ENCODE results near the gene TXNDC16.
"Not testable (repeated sequence)": the region's sequence is repeated elsewhere in the genome, so short reads cannot be mapped to it uniquely, and the experiment has no call there.

Gene TXNDC16, protein sequence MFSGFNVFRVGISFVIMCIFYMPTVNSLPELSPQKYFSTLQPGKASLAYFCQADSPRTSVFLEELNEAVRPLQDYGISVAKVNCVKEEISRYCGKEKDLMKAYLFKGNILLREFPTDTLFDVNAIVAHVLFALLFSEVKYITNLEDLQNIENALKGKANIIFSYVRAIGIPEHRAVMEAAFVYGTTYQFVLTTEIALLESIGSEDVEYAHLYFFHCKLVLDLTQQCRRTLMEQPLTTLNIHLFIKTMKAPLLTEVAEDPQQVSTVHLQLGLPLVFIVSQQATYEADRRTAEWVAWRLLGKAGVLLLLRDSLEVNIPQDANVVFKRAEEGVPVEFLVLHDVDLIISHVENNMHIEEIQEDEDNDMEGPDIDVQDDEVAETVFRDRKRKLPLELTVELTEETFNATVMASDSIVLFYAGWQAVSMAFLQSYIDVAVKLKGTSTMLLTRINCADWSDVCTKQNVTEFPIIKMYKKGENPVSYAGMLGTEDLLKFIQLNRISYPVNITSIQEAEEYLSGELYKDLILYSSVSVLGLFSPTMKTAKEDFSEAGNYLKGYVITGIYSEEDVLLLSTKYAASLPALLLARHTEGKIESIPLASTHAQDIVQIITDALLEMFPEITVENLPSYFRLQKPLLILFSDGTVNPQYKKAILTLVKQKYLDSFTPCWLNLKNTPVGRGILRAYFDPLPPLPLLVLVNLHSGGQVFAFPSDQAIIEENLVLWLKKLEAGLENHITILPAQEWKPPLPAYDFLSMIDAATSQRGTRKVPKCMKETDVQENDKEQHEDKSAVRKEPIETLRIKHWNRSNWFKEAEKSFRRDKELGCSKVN

DNA sequence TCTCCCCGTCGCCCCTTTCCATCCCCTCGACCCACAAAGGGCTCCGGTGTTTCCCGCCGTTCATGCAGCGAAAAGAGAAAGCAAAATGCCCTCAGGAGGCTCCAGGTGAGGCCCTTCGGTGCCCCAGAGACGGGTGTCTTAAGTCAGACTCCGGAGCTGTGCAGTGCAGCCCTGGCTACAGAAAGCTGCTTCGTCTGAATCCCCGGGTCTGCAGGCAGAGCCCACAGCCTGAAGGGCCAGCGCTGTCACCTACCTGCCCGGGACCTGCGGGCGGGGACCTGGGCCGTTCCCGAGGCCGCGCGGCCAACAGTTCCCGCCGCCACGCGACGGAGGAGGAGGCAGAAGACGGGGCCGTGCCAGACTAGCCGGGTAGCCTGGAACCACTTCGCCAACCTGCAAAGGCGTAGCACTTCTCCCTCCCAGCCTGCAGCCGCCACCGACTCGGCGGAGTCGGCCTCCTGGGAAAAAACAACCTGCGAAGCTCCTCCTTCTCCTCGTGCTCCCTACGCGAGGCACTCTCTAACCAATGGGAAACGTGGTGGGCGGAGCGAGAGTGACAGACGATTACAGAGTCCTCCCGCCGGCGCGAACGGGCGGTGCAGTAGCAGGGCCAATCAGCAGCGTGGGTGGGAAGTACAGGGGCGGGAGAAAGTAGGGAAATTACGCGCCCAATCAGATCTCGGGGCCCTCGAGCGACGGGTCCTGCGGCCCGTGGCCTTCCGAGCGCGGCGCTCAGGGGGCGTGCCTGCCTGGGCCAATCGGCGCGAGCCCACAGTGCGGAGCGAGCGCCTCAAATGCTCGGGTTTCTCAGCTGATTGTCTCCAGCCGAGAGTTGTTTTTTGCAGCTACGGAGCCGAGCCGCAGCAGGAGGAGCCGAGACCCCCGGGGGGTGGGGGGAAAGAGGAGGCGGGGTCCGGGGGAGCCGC lies at the start of gene TXNDC16, which contains the start of gene GPR137C:
Gene TXNDC16 (minus strand): TSS at position 443 of the 926 bp plus-strand sequence. CDS start 8,948 bp downstream, outside the sequence.
Gene GPR137C (plus strand): TSS at position 774 of the 926 bp plus-strand sequence. CDS start 312 bp downstream, outside the sequence.
- FAIRE-seq: peak; percentile 58

DNA sequence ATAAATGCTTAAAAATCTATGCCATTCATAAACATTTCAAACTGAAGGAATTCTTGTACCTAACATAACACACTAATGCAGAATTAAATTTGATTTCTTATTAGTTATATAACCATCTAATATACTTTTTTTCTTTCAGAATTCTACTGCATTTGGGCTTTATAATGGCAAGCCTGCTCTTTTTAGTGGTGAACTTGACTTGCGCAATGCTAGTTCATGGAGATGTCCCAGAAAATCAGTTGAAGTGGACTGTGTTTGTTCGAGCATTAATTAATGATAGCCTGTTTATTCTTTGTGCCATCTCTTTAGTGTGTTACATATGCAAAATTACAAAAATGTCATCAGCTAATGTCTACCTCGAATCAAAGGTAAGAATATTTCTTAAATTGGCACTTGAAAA lies 47.7 kb upstream of the TXNDC16 start:
- no peak for FAIRE-seq

GRCh38 chr14:52598568-52598967 lies 46.3 kb upstream of the TXNDC16 start:
- FAIRE-seq: no peak

GRCh38 chr14:52596861-52597260 lies 44.6 kb upstream of the TXNDC16 start:
- no peak for FAIRE-seq

DNA sequence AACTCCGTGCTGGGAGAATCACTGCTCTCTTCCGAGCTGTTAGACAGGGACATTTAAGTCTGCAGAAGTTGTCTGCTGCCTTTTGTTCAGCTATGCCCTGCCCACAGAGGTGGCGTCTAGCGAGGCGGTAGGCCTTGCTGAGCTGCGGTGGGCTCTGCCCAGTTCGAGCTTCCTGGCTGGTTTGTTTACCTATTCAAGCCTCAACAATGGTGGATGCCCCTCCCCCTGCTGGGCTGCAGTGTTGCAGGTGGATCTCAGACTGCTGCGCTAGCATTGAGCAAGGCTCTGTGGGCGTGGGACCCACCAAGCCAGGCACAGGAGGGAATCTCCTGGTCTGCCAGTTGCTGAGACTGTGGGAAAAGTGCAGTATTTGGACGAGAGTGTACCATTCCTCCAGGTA lies 44.0 kb upstream of the TXNDC16 start:
- no peak for FAIRE-seq

DNA sequence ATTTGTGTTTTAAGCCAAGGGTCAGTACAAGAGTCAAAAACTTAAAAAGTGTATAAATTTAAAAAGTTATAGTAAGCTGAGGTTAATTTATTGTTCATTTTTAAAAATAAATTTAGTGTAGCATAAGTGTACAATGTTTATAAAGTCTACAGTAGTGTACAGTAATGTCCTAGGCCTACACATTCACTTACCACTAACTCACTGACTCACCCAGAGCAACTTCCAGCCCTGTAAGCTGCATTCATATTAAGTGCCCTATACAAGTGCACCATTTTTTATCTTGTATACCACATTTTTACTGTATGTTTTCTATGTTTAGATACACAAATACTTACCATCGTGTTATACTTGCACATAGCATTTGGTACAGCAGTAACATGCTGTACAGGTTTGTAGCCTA lies 38.0 kb upstream of the TXNDC16 start:
- FAIRE-seq: no peak

DNA sequence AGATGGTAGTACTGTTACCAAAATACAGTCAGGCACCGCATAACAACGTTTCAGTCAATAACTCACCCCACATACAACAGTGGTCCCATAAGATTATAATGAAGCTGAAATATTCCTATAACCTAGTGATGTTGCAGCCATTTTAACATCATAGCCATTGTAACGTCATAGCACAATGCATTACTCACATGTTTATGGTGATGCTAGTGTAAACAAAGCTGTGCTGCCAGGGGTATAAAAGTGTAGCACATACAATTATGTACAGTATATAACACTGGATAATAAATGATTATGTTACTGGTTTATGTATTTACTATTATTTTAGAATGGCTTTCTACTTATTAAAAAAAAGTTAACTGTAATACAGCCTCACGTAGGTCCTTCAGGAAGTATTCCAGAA lies 37.3 kb upstream of the TXNDC16 start:
- no peak for FAIRE-seq

- no peak for FAIRE-seq
Measured at GRCh38 chr14:52583544-52583943, 31.2 kb upstream of the TXNDC16 start.

- no peak for FAIRE-seq
Measured at GRCh38 chr14:52575858-52576257, 23.6 kb upstream of the TXNDC16 start.

GRCh38 chr14:52568454-52568853 lies 16.1 kb upstream of the TXNDC16 start:
- FAIRE-seq: not testable (repeated sequence)

DNA sequence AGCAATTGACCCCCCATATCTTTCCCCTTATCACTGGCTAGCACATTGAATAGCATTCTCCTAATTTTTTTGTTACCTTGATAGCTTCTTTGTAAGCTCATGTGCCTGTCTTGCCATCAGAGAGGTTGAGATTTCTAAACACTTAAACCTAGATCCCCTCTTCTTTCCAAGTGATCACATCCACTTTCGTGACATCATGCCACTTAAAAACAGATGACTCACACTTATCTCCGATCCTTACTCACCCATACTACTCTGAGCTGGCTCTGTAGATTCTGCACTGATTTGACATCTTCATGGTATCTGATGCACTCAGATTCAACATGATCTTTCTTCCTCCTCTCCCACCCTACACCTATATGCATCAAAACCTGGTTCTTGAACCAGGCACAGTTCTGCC lies 10.8 kb upstream of the TXNDC16 start:
- FAIRE-seq: no peak

DNA sequence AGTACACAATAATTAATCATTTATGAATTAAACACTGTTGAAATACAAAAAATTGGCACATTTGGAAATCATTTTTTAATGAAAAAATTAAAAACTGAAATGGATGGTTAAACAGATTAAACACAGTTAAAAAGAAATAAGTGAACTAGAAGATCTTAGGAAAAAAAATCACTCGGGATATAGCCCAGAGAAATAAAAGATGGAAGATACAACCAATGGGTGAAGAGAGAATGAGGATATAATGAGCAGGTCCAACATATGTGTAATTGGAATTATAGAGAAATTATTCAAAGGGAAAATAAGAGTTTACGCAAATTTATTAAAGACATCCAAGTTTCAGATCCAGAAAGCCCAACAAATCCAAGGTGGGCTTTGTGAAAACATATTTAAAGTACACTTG lies 6.4 kb upstream of the TXNDC16 start:
- FAIRE-seq: no peak

DNA sequence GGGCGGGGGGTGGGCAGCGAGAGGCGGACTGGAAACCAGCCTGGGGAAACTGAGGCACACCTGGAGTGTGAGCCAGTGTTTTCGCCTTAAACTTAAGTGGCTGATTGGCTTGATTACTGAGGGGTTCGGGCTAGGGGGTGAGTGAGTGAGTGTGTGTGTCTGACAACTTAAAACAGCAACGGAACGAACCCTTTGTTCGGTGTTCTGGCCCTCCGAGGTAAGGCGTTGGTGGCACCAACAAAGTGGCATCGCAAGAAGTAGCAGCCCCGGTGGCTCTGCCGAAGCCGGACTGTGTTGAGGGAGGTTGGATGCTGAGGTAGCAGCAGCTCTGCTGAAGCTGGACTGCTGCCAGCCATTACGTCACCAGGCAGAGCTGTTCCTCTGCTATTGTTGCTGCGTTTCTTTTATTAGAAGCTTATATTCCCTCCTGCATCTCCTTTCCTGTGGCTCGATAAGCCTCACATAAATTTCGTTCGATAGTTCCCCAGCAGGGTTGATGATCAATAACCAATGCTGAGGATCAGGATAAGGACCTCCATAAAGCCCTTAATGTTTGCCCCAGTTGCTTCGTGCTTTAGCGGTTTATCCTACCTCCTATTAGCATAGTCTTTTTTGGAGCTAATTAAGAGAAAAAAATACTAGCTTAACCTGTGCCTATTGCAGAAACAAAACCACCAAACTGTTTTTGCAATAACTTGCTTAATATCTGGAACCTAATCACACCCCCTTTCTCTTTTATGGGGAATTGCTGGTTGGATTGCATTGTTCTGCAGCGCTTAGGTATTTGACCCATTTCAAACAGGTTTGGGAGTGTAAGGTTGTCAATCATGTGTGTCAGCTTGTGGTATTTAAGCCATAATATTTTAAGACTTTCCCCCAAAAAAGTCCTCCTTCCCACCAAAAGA lies 1.6 kb upstream of the TXNDC16 start:
- peak; percentile 61 for FAIRE-seq

DNA sequence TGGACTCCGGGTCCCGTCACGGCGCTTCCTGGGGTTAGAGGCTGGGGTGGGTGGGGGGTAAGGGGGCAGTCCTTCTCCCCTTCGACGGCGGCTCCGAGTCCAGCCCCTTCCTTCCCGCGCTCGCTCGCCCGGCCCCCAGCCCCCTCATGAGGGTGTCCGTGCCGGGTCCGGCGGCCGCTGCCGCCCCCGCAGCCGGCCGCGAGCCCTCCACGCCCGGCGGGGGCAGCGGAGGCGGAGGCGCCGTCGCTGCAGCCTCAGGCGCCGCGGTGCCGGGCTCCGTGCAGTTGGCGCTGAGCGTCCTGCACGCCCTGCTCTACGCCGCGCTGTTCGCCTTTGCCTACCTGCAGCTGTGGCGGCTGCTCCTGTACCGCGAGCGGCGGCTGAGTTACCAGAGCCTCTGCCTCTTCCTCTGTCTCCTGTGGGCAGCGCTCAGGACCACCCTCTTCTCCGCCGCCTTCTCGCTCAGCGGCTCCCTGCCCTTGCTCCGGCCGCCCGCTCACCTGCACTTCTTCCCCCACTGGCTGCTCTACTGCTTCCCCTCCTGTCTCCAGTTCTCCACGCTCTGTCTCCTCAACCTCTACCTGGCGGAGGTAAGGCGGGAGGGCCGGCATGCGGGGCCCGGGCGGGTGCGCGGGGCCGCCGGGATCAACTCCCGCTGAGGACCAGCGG lies 831 bp upstream of the TXNDC16 start:
- no peak for FAIRE-seq

GRCh38 chr14:52551696-52552062 lies 626 bp downstream of the TXNDC16 start:
- FAIRE-seq: no peak

- FAIRE-seq: no peak
Measured at GRCh38 chr14:52551205-52551604, 1.1 kb downstream of the TXNDC16 start.

- no peak for FAIRE-seq
Measured at GRCh38 chr14:52550661-52551060, 1.6 kb downstream of the TXNDC16 start.

- FAIRE-seq: no peak
Measured at GRCh38 chr14:52547526-52547925, 4.8 kb downstream of the TXNDC16 start.

GRCh38 chr14:52547027-52547426 lies 5.3 kb downstream of the TXNDC16 start:
- FAIRE-seq: no peak

DNA sequence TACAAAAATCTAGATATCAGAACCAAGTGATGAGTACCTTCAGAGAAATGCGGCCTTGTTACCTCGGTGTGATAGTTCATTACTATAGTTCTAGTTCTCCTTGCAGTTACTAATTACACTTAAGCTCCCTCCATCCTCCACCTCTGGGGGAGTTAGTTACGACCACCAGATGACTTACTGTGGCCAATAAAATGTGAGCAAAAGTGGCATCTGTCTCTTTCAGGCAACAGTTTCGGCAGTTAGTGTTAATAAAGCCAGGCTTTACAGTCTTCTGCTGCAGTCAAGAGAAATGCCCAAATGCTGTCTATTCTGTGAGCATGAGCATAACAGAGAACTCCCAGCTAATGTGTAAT lies 6.0 kb downstream of the TXNDC16 start:
- FAIRE-seq: no peak
